Measurements from ENCODE around the gene DYNLRB2.

Gene DYNLRB2

GRCh38 chr16:80540516-80541305, at the start of gene DYNLRB2:
Gene DYNLRB2, plus strand, starts transcription at chr16:80540993. Its CDS starts 84 bp downstream, at chr16:80541077.
- DNase-seq, result peak; percentile 76 to 90

DNA sequence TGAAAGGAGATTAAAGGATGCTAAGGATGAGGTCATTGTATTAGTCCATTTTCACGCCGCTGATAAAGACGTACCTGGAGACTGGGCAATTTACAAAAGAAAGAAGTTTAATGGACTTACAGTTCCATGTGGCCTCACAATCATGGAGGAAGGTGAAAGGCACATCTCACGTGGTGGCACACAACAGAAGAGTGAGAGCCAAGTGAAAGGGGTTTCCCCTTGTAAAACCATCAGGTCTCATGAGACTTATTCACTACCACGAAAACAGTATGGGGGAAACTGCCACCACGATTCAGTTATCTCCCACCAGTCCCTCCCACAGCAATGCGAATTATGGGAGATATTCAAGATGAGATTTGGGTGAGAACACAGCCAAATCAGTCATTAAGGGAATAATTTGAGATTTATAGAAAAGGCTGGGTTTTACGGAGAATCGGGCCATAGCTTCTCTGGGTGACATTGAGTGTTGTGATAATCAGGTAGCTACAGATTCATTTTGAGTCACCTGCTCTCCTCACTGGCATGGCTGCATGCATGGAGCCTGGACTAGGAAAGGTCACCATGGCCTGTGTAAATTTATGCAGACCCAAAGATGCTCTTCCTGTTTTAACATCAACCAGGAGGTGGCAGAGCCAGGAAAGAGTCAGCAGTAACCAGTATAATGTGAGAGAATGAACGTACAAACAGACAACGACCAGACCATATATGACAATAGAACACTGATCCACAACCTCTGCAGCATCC, 40.5 kb upstream of the DYNLRB2 start:
- DNase-seq, result no peak

DNA sequence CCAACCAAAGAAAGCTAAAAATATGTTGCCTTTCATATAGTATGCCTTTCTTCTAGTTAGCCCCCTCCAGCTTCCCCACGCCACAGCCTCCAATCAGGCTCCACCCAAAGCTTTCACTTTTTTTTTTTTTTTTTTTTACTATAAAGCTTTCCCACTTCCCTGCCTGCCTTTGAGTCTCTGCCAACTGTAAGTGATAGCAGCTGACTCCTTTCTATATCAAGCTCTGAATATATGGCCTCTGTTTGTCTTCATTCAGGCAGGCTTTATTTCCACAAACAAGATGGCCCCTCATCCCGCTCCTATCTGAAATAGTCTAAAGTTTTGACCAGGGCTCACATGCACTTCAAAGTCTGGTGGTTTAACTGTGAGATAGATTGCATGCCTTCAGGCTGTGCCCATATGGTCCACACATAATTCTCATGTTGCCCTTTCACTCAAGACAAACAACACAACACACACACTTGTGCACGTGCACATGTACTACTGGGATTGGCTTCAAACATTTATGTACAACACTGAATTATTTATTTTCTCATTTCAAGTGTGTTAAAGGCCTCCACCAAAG, 39.8 kb upstream of the DYNLRB2 start:
- no peak for DNase-seq

DNA sequence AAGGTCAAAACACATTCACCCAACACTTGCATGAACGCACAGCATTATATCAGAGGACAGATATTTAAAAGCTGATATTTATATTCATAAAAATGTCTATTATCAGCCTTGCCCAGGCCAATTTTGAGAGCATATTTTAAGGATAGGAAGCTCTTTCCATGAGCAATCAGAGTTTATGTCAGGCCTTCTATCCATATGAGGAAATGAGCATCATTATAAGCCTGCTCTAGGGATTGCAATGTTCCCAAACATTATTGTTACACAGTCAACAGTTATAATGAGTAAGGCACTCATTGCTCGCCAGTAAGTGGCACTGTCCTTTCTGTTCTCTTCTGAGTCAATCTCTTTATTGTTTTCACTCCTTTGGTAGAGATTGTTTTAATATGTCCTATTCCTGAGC, 37.7 kb upstream of the DYNLRB2 start:
- no peak for DNase-seq

DNA sequence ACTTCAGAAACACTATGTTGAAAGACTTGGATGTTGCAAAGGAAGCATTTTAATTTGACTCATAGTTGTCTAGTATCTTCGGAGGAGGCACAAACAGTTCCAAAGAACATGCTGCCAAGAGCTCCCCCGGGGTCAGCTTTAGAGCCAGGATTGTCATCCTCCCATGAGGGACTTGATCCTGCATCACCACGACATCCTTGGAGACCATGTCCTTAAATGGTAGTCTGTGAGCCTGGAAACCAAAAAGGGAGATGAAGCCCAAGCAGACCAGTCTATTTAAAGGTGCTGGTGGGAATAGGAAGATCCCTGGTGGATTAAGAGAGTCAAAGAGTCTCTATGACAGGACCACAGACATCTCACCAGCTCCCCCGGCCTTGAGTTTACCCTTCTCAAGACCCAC, 33.3 kb upstream of the DYNLRB2 start:
- no peak for DNase-seq

GRCh38 chr16:80509872-80510271, 30.9 kb upstream of the DYNLRB2 start:
- DNase-seq, result no peak

GRCh38 chr16:80511824-80512592, 28.8 kb upstream of the DYNLRB2 start:
- no peak for DNase-seq

DNA sequence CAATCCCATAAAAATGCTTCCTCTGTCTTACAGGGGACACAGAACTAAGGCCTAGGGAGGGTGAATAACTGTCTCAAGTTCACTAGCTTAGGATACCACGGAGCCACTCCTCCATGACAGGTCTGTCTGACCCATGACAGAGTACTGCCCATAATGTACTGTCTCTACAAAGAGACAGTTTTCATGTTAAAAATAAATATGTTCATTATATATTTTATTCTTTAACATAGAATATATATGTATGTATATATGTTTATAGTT, 28.3 kb upstream of the DYNLRB2 start:
- no peak for DNase-seq

DNA sequence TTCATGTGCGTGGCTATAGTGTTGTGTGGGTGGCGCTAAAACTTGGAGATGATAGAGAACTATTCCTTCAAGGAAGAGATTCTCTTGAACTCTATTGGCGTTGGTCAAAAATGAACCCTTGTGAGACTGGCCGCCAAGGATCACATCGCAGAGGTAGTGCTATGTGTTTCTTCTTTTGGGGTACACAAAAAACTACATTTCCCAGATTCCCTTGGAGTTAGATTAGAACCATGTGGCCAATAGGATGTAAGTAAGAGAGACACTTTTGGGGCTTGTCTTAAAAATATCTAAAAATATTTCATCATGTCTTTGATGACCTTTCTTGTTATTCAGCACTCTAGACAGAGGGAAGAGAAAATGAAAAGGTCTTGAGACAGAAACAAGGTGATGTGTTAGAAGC, 25.4 kb upstream of the DYNLRB2 start:
- no peak for DNase-seq

- DNase-seq, result no peak
Observed at GRCh38 chr16:80517846-80518245, 22.9 kb upstream of the DYNLRB2 start.

- DNase-seq, result no peak
Observed at GRCh38 chr16:80518436-80518835, 22.4 kb upstream of the DYNLRB2 start.

DNA sequence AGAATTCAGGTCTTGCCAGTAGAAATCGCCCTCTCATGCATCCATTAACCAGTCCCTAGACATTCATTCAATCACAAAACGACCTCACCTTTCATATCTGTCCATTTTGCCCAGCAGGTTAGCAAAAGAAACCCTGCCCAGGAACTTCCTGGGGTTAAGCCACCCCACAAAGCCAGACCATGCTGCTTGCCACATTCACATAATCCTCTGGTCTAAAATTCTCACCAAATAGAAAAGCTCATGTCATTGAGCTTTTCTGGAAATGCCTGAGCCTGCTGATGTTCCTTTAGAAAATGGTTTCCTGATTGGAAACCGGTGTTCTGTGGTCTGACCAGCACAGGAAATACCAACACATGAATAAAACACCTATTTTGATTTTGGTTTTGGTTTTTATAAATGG, 21.6 kb upstream of the DYNLRB2 start:
- no peak for DNase-seq

GRCh38 chr16:80525420-80525819, 15.4 kb upstream of the DYNLRB2 start:
- DNase-seq, result no peak

DNA sequence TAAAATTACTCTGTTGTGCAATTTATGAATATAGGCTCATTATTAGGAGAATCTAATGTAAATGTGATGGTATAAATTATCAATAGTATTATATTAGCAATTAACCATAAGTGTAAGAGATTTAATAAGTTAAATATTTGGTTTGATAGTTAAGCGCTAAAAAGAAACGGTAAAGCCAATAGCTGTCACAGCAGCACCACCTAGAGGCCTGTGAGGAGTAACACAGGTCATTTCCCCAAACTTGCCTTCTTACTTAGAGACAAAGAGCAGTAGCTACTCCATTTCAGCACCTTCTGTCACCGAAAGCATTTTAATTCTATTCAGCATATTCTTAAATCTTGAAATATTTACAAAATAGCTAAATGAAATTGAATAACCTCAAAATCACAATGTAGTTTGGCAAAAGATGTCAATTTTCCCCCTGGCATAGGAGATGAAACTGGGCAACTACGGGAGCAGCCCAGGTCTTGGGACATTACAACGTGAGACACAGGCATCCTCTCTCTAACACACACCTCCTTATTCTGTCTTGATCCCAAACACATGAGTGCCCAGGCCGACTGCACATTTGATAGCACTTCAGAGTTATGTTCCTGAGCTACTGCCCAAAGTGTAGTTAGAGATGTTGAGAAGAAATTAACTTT, 14.3 kb upstream of the DYNLRB2 start:
- DNase-seq, result peak; percentile 5 to 46

DNA sequence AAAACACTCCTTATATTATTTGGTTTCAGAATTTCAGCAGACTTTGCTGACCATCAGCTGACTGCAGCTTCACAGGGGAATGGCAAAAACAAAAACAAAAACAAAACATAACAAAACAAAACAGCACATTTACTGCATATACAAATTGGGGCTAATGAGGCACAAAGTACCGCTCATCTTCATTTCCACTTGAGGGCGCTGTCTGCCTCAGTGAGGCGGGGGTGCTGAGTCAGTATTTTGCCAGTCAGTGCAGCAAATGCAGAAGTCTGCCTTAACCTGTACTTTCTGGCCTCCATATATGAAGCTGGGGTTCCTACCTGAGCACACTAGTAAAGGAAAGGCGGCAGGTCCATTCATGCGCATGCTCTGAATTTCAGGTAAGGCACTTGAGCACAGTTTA, 13.5 kb upstream of the DYNLRB2 start:
- DNase-seq, result peak in 1 of 2 experiments; percentile 39

DNA sequence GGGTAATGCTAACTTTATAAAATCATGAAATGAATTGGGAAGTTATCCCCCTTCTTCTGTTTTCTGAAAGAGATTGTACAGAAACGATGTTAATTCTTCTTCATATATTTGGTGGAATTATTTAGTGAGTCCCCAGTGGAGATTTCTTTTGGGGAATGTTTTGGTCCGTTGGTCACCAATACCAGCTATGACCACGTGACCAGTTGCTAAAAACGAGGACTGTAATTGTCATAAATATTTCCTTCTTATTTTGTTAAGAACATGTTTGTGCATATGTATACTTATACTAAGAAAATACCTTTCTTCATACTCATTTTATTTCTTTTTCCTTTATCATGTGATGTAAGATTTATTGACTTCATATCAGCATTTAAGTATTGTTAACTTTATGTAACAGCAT, 10.3 kb upstream of the DYNLRB2 start:
- no peak for DNase-seq

DNA sequence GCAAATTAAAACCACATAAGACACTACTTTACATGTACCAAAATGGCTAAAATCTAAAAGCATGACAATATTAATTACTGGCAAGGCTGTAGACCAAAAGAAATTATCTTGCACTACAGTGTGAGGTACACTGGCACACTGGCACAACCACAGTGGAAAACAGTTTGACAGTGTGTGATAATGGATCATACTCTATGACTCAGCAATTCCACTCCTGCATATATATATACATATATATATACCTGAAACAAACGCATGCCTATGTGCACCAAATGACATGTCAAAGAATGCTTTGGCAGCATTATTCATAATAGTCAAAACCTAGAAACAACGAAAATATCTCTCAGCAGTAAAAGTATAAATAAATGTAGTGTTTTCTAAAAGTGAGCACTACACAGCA, 4.6 kb upstream of the DYNLRB2 start:
- DNase-seq, result no peak

DNA sequence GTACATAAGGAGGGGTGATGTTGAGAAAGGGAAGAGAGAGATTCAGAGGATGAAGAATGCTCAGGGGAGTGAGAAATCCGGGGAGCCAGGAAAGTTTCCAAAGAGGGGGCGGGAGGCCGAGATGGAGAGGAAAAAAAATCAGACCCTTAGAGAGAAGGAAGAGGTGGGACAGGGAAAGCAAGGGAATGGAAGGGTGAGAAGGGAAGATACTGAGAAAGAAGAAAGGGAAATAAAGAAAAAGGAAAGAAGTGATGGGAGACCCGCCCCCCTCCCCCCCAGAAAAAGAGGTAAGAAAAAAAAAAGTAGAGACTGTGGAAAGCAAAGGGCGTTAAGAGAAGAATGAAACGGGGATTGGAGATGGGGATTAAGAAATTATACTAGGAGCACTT, 507 bp downstream of the DYNLRB2 start:
- no peak for DNase-seq

- DNase-seq, result no peak
Observed at GRCh38 chr16:80543162-80543561, 2.4 kb downstream of the DYNLRB2 start.

DNA sequence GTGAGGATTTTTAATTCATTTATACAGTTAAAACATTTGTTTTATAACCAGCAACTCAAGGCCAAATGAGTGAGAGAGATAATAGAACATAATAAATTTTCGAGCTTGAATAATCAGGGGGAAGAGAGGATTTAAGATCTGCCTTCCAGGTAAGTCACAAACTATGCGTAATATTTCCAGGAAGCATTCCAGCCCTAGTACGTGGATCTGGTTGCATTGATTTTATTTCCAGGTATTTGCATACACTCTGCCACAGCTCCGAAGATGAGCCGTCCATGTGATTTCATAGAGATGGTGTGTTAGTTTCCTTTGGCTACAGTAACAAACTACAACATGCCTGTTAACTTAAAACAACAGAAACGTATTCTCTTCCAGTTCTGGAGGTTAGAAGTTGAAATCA, 3.5 kb downstream of the DYNLRB2 start:
- no peak for DNase-seq

DNA sequence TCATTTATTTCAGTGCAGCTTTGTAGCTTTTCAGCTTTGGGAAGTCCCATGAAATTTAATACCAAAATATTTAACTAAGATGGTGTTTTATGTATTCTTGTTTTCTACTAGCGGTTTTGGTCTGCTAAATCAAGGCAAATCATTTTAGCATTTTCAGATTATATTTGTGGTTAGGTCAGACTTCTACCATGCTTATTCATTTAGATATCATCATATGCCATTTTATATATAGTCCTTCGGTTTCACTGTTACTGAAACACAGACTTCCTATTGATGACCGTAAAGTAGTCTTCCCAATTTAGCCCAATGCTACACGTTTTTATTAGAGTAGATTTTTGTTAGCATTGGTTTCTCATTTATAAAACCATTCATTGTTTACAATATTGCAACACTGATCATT, 5.5 kb downstream of the DYNLRB2 start:
- no peak for DNase-seq

DNA sequence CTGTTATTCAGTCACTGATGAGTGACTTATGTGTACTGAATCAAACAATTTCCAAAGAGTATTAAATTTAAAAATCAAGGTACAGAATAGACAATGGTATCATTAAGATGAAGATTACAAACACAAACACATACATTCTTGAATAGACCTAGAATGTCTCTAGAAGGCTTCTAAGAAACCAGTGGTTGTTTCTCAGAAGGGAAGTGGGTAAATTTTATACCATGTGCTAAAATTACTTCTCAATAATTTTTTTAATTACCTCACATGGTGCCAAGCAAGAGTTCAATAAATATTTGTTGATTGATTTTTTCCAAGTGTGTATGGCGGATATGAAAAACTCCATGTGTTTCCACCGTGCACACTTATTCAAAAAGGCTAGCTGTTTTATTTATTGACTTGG, 6.4 kb downstream of the DYNLRB2 start:
- DNase-seq, result no peak

DNA sequence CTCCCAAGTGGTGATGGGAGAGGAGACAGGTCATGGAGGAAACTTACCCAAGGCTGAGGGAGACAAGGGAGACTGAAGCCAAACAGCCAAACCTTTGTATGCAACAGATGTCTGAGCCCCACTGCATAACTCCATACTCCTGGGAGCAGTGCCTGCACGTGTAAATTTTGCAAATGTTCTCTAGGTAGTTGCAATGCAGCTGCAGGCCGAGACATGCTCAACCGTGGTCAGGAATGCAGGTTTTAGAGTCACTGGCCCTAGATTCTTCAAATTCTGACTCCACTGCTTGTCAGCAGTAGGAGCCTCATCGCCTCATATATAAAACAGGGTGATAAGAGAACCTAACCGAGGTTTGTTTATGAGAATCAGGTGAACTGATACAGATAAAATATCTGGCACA, 11.5 kb downstream of the DYNLRB2 start:
- DNase-seq, result no peak

Measured in NCI-H526 (cell line).